Stimulated activated CD8-positive, alpha-beta memory T cell treated with anti-CD3 and anti-CD28 coated beads, Interleukin-2, amount 100 ng/mL, for 48 hours (primary cell): Measurements from ENCODE around the gene DNAJC4.

Experiments used
- DNase-seq, 2 donors: peaks; one replicate each; pipeline ENCODE4 v3.0.0-alpha.2; 2020; ENCODE audit warnings: low read depth in 2 of 2

DNAJC4 gene

DNA sequence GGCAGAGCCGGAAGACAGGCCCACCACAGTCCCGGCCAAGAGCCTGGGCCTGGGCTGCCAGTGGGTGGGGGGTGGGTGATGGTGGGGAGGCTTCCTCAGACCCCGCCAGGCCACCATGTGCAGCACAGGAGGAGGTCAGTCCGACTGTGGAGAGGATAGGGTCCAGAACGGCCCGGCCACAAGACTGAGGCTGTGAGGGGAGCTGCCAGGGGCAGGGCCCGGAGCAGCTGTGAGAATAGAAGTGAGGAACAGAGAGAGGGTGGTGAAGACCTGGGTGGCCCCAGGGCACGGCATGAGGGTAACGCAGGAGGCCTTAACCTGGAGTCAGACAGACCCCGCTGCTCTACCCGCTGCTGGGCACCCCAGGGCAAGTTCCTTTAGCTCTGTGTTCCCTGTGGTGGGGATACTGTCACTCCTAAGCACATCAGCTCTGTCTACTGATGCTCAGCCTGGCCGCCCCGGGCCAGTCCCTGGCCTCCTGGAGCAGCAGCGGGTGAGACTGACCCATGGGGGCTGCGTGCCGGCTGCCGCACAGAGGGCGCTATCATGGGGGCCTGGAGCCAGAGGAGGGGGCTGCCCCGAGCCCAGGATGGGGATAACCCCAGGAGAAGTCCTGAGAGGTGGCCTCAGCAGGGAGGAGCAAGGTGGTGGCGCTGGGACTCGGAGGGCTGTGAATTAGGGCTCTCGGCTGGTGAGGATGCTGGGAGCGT is 22.1 kb upstream of the DNAJC4 start:
- DNase-seq: no peak

DNA sequence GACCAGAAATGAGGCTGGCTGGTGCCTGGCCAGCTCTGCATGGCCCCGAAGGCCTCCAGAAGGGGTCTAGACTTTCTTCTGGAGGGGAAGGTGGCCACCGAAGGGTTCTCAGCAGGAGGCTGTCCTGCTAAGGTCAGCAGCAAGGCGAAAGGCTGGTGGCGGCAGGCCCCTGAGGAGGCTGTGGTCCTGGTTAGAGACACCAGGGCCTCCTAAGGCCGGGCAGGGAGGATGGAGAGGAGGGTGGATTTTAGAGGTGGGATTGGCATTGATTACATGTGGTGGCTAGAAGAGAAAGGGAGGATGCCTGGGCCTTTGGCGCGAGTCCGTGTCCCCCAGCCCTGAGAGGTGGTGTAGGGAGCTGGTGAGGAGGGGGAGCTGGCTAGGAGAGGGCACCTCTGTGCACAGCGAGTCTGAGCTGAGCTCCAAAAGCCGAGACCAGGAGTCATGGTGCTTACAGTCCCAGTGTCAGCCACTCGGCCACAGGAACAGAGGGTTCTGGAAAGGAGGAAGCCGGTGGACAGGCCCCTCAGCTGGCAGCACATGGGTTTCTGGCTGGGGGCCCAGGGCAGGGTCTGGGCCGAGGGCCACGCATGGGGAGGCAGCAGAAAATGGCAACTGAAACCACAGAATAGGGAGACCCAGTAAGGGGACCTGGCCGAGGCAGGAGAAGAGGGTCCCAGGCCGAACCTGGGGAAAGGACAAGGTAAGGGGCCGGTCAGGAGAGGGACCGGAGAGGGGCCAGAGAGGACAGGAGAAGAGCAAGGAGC is 21.4 kb upstream of the DNAJC4 start:
- DNase-seq: no peak

DNA sequence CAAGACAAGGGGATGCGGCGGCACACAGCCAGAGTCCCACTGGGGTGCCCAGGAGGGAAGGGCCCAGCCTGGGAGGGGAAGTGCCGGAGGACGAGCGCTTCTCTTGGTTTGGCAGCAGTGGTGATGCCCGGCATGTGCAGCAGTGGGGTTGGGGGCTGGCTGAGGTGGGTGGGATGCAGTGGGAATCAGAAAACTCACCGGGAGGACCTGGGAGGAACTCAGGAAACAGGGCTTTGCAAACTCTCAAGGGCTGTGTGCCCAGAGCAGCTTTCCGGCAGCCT is 20.8 kb upstream of the DNAJC4 start:
- no peak for DNase-seq

DNA sequence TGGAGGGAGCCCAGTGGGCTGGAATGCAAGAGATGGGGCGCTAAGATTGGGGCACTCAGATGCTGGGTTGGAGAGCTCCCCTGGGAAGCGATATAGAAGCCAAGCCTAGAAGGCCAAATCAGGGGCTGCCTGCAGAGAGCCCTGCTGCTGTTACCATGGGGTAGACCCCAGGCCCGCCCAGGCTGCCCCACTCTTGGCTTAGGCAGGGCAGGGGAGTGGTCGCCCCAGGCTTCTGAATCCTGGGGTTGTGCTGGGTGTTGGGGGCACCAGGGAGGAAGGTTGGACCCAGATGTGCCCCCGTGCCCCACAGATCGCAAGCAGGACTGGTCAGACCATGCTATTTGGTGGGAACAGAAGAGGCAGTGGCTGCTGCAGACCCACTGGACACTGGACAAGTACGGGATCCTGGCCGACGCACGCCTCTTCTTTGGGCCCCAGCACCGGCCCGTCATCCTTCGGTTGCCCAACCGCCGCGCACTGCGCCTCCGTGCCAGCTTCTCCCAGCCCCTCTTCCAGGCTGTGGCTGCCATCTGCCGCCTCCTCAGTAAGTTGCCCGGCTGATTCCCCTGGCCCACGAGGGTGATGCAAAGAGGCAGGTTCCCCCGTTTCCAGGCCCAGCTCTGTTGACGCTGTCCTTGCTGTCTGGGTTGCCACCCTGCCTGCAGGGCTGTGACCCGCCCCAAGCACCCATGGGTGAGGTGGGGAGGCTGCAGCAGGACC is 19.9 kb upstream of the DNAJC4 start:
- DNase-seq: no peak

DNA sequence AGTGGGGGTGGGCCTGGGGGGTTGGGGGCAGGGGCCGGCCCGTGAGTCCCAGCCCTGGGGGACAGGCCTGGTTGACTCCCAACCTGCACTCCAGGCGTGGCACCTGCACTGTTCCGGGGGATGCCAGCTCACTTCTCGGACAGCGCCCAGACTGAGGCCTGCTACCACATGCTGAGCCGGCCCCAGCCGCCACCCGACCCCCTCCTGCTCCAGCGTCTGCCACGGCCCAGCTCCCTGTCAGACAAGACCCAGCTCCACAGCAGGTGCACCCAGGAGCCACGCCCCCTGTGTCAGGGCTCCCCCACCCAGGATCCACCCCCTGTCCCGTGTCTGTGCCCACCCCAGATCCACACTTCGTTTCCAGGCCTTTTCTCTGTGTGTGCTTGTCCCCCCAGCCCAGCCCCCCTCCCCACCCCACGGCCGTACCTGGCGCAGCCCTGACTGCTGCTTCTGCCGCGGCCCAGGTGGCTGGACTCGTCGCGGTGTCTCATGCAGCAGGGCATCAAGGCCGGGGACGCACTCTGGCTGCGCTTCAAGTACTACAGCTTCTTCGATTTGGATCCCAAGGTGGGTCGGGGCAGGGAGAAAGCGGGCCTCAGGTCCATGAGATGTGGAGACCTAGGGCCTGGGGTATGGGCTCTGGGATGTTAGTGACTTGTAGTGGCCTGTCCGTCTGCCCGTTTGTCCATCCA is 19.0 kb upstream of the DNAJC4 start:
- DNase-seq: no peak

DNA sequence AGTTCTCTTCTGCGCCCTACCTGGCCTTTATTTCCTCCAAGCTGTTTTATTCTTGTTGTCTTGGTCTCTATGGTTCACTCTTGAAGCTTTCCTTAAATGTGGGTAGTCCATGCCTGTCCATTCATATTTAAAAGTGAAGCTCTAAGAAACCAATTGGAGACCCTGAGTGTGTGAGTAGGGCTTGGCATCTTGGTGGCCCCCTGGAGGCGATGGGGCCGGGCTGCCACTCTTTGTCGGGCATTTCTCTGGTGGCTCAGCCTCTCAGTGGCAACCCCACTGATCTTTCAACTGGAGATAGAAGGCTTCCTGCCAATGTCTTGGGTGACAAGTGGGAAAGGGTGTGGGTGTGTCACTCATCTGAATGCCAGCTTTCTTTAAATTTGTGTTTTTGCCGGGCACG is 13.5 kb upstream of the DNAJC4 start:
- DNase-seq: no peak

DNA sequence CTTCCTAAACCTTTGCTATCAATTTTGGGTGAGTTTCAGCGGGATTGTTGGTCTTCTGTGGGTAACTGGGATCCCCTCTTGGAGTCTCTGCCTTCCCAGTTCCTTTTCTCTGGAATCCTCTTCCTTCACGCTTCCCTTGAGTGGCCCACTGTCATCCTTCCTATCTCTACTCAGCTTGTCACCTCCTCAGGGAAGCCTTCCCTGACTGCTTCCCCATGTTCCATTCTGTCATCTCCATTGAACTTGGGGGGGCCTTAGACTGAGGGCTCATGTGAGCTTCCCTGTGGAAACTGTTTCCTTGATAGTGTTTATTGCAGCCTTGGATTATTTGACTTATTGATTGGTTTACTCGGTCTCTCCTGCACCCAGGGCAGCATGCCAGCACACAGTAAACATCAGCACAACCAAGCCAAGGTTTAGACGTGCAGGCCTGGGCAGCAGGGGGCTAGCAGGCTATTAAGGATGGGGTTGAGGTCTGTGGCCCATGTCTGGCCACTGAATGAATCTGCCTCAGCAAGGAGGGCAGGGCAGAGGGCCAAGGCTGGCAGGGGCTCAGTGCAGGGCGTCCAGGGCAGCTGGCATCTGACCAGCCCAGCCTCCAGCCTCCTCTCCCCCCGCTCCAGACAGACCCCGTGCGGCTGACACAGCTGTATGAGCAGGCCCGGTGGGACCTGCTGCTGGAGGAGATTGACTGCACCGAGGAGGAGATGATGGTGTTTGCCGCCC is 11.6 kb upstream of the DNAJC4 start:
- no peak for DNase-seq

DNA sequence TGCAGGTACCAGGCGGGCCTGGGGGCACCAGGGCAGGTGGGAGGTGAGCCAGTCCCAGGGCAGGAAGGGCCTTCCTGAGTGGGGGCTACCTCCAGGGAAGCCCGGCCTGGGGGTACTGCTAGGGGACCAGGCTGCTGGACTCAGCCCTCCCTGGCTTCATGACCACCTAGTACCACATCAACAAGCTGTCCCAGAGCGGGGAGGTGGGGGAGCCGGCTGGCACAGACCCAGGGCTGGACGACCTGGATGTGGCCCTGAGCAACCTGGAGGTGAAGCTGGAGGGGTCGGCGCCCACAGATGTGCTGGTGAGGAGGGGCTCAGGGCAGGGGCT is 11.0 kb upstream of the DNAJC4 start:
- no peak for DNase-seq

DNA sequence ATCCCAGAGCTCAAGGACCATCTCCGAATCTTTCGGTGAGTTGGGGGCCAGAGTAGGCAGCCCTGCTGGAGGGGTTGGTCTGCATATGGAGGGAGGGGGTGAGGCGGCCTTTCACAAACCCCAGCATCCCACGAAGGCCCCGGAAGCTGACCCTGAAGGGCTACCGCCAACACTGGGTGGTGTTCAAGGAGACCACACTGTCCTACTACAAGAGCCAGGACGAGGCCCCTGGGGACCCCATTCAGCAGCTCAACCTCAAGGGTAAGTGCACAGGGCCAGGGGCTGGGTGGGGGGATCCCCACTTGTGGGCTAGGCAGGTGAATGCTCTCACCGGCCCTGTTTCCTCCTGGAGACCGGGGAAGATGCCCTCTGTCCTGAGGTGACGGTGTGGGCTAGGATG is 10.6 kb upstream of the DNAJC4 start:
- DNase-seq: no peak

DNA sequence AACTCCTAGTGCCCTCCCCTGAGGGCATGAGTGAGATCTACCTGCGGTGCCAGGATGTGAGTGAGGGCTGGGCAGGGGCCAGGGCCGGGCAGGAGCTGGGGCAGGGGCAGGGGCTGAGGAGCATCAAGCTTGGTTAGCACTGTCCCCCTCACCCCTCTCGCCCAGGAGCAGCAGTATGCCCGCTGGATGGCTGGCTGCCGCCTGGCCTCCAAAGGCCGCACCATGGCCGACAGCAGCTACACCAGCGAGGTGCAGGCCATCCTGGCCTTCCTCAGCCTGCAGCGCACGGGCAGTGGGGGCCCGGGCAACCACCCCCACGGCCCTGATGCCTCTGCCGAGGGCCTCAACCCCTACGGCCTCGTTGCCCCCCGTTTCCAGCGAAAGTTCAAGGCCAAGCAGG is 10.1 kb upstream of the DNAJC4 start:
- DNase-seq: no peak

DNA sequence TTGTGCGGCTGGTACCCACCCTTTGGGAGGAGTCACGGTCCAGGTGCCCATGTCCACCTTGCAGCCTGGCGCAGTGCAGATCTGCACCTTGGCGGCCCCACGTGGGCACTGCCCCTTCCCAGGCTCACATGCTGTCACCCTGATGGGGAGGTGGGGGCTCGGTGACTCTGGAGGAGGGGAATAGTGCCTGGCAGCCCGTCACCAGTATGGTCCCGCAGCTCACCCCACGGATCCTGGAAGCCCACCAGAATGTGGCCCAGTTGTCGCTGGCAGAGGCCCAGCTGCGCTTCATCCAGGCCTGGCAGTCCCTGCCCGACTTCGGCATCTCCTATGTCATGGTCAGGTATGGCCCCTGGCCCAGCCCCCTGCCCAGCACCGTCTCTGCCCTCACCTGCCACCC is 9.6 kb upstream of the DNAJC4 start:
- no peak for DNase-seq

DNA sequence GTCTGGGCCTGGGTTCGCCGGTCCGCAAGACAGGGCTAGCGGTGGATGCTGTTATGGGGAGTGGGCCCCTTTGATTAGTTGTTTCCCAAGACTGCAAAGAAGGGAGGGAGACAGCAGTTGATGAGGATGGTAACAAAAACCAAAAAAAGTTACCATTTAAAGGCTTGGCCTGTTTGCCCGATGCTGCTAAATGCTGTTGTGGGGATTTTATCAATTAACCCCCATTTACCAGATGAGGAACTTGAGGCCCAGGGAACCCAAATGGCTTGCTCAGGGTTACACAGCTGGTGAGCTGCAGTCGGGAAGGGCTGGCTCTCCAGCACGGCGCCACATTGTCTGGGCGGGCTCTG is 7.7 kb upstream of the DNAJC4 start:
- no peak for DNase-seq

DNA sequence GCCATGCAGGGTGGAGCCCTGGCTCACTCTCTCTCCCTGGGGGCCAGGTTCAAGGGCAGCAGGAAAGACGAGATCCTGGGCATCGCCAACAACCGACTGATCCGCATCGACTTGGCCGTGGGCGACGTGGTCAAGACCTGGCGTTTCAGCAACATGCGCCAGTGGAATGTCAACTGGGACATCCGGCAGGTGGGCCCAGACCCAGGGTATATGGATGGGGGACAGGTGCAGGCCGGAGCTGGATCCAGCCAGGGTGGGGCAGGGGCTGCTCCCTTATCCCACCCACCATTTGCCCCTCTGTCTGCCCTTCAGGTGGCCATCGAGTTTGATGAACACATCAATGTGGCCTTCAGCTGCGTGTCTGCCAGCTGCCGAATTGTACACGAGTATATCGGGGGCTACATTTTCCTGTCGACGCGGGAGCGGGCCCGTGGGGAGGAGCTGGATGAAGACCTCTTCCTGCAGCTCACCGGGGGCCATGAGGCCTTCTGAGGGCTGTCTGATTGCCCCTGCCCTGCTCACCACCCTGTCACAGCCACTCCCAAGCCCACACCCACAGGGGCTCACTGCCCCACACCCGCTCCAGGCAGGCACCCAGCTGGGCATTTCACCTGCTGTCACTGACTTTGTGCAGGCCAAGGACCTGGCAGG is 7.2 kb upstream of the DNAJC4 start:
- no peak for DNase-seq

DNA sequence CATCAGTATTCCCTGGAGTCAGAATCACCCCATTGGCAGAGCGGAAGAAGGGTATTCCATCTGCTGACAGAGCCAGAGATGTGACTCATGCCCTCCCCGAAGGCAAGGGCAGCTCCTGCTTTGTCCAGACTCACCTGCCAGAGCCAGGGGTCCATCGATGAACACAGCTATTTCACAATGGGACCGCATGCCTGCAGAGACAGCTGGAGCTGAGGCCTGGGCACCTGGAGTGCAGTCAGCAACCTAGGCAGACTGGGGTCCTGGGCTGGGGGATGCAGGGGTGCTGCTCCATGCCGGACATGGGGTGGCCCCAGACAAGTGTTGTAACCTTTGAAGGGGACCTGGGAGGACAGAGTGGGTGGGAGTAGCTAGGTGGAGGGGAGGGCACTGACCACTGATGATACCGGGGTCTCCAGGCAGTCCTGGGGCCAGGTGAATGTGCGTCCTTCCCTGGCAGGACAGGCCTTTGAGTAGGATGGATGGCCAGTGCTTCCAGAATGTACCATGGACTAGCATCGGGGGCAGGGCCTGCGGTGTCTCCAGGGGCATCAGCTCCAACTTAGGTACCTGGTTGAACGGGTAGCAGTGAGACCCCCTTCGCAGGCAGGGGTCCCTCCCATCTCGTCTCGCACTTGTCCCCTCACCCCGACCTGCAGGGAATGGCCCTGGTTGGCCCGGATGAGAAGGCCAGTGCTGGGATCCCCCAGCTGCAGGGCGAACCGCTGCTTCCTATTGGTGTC is 6.0 kb upstream of the DNAJC4 start:
- DNase-seq: no peak

DNA sequence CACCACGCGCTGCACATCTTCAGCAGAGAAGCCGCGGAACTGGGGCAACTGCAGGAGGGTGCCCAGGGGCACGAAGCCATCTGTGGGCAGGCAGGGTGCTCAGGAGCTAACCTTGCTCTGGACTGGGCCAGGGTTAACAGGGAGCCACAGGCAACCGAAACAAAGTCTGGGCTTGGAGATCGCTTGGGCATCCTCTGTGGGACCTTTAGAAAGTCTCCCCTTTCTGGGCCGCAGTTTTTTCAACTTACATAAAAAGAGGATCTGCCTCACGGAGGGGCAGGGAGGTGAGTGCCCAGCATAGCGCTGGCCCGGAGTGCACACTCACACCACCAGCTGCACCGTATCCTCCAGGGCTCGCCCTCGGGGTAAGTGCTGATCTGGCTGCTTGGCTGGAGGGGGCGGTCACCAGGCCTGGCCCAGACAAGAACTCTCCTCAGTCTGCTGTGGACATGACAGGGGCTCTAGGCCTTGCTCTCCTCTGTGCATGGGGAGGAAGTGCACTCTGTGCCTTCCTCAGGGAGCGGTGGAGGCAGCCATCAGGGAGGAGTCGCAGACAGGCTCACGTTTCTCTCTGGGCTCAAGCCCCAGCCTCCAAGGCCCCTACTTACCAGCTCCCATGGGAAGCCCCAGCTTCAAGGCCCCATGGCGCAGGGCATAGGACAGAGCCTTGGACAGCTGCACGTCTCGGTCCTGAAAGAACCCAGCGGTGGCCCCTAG is 5.3 kb upstream of the DNAJC4 start:
- no peak for DNase-seq

DNA sequence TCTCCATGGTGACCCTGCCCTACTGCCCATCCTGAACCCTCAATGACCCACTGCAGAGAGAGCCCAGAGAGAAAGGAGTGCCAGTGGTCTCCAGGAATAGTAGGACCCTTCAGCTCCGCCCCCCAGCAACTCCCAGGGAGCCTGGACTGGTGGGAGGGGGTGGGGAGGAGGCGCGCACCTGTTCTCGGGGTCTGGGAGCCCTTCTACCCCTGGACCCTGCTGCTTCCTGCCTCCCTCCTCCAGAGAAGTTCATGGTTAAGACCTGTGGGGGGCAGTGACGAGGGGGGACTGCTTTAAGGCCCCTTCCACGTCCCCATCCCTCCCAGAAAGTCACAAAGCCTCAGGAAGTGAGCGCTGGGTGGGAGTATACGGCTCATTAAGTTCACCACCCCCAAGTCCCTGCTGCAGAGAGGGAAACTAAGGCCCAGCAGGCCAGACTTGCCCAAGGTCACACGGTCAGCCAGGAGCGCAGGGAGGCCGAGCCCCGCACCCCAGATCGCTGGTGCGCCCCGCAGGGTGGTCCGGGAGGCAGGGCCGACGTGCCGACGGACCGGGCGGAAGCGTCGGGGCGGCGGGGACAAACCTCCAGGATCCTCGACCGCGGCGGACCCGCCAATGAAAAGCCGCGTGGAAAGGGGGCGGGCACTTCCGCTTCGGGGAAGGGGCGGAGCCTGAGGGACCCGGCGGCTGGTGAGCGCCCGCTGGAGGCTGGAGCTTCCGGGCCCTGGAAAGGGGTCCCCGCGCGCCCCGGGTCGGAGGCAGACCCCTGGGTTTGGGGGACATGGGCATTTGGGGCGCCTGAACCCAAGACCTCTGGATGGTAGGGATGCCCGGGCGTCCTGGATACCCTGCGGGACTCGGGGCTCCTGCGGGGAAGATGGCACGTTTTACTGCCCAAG is 4.5 kb upstream of the DNAJC4 start, which contains the start of the genes NUDT22 and TRPT1:
NUDT22 (plus strand) TSS at position 667 of the 899 bp plus-strand sequence. CDS start 379 bp downstream, outside the sequence.
TRPT1 (minus strand) TSS at position 579 of the 899 bp plus-strand sequence; CDS start at position 253, 326 bp downstream.
- DNase-seq: peak; percentile 94 to 95

DNA sequence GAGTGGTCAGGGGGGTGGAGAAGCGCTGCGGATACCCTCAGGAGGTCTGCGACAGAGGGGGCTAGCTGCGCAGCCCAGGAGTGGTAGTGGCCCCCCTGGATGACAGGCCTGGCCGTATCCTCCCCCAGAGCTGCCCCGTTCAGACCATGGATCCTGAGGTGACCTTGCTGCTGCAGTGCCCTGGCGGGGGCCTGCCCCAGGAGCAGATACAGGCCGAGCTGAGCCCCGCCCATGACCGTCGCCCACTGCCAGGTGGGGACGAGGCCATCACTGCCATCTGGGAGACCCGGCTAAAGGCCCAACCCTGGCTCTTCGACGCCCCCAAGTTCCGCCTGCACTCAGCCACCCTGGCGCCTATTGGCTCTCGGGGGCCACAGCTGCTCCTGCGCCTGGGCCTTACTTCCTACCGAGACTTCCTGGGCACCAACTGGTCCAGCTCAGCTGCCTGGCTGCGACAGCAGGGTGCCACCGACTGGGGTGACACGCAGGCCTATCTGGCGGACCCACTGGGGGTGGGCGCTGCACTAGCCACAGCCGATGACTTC is 3.8 kb upstream of the DNAJC4 start:
- DNase-seq: no peak

DNA sequence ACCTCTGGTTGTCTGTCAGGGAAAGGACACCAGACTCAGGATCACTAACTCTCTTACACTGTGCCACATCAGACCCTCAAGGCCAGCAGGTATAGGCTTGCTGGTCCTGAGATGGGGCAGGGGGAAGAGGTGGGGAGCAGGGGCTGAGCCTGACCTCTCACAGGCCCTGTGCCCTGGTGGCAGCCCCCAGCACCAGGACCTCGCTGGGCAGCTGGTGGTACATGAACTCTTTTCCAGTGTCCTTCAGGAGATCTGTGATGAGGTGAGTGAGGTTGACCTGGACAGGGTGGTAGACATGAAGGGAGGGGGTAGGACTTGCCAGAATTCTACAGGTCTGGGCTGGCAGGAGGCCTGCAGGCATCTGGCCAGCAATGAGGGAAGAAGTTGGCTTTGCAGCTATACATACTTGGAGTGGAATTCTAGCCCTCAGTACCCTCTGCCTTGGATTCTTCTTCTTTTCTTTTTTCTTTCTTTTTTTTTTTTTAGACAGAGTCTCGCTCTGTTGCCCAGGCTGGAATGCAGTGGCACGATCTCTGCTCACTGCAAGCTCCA is 2.9 kb upstream of the DNAJC4 start:
- no peak for DNase-seq
